Measurements from ENCODE around the gene CYREN. TPM values are rescaled to one million over a fixed set of nuclear protein-coding genes. Genes with fewer than 3 reads are reported as not detected.
A peak's percentile ranks its signal among the peaks of the same experiment; 100 is the strongest.

Gene CYREN
- total and polyA plus RNA-seq, 2 of the 13 experiments (the other 11 are each of a cell fraction or from before 2014, with no cell fraction given) = 20.7 to 60.7 TPM

GRCh38 chr7:135147899-135148721 lies 22.4 kb downstream of the CYREN start, which contains the start of gene TMEM140 (continued):
- TF ChIP-seq SNAI1 (CRISPR knock-in tag; IDR thresholded peaks at IDR 0.05; ENCODE audit: borderline replicate concordance) (no peak), RERE (CRISPR knock-in tag; IDR thresholded peaks at IDR 0.05; ENCODE audit: low read depth) (0 out of 2 replicates have a peak, but pooled peaks have one; percentile 34), TCF12 (IDR thresholded peaks at IDR 0.05) (no peak), TCF12 (CRISPR knock-in tag; IDR thresholded peaks at IDR 0.05) (no peak), MEF2D (CRISPR knock-in tag; IDR thresholded peaks at IDR 0.05) (no peak), ZFP90 (CRISPR knock-in tag; IDR thresholded peaks at IDR 0.05; ENCODE audit: borderline replicate concordance) (no peak), NFKBIZ (CRISPR knock-in tag; IDR thresholded peaks at IDR 0.05) (peak; percentile 54; the same call in 1 of the 2 replicates), ZKSCAN1 (IDR thresholded peaks at IDR 0.05; ENCODE audit: low read length) (peak; percentile 53; the same call in 1 of the 2 replicates), CREBL2 (CRISPR knock-in tag; IDR thresholded peaks at IDR 0.05; ENCODE audit: borderline replicate concordance) (no peak), ZSCAN31 (CRISPR knock-in tag; IDR thresholded peaks at IDR 0.05; ENCODE audit: low read depth) (peak; percentile 69; the same call in 1 of the 2 replicates), CBX2 (IDR thresholded peaks at IDR 0.05; ENCODE audit: low read depth, low read length) (no peak), CBX2 (CRISPR knock-in tag; IDR thresholded peaks at IDR 0.05; ENCODE audit: low read depth) (no peak), ZFP82 (CRISPR knock-in tag; IDR thresholded peaks at IDR 0.05; ENCODE audit: borderline replicate concordance) (0 out of 2 replicates have a peak, but pooled peaks have one; percentile 31), ELF4 (CRISPR knock-in tag; IDR thresholded peaks at IDR 0.05; ENCODE audit: borderline replicate concordance) (no peak), FOXP4 (CRISPR knock-in tag; IDR thresholded peaks at IDR 0.05) (peak; percentile 93)
- TF ChIP-seq, protein P1, sequence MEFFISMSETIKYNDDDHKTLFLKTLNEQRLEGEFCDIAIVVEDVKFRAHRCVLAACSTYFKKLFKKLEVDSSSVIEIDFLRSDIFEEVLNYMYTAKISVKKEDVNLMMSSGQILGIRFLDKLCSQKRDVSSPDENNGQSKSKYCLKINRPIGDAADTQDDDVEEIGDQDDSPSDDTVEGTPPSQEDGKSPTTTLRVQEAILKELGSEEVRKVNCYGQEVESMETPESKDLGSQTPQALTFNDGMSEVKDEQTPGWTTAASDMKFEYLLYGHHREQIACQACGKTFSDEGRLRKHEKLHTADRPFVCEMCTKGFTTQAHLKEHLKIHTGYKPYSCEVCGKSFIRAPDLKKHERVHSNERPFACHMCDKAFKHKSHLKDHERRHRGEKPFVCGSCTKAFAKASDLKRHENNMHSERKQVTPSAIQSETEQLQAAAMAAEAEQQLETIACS (CRISPR knock-in tag; IDR thresholded peaks at IDR 0.05) = no peak
